Activated T-helper 1 cell treated with Interleukin-2 at 50 U/mL for 16 hours (primary cell): ENCODE data around the gene AP1M2.
"Not testable (repeated sequence)": the region's sequence is repeated elsewhere in the genome, so short reads cannot be mapped to it uniquely, and the experiment has no call there.

Source experiments
- DNase-seq: peaks from one replicate; pipeline ENCODE4 v3.0.0-alpha.2; 2020; ENCODE audit warnings: low read depth

AP1M2 gene

GRCh38 chr19:10538204-10538983 is 48.7 kb downstream of the AP1M2 start:
- no peak for DNase-seq

DNA sequence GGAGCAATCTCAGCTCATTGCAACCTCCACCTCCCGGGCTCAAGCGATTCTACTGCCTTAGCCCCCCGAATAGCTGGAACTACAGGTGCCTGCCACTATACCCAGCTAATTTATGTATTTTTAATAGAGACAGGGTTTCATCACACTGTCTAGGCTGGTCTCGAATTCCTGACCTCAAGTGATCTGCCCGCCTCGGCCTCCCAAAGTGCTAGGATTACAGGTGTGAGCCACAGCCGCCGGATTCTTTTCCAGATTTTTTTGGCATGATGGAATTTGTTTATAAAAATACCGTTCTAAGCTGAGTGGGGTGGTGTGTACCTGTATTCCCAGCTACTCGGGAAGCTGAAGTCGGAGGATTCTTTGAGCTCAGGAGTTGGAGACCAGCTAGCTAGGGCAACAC is 49.4 kb downstream of the AP1M2 start:
- DNase-seq: no peak

- DNase-seq: no peak
Measured at GRCh38 chr19:10535613-10536012, 51.5 kb downstream of the AP1M2 start.

DNA sequence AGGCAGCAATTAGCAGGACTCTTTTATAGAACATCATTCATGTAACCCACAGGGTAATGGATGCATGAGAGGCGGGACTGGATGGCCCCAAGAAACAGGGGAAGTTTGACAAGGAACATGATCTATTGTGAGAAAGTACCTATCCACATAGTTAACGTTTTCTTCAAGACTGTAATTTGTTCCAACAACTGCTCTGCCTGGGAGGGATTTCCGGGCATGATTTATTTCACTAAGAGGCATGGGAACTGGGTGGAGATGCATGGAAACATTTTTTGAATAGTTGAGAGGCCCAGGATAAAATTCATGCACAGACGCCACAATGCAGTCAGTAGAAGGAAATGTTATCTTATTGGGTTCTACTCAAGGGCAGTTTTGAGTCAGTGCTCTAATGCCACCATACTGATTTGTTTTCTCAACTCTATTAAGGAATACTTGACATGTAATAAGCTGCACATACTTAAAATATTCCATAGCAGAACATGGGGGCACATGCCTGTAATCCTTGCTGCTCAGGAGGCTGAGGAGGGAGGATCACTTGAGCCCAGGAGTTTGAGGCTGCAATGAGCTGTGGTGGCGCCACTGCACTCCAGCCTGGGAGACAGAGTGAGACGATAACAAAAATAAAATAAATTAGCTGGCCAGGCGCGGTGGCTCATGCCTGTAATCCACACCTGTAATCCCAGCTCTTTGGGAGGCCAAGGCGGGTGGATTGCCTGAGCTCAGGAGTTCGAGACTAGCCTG is 53.3 kb downstream of the AP1M2 start:
- DNase-seq: no peak

- DNase-seq: no peak
Measured at GRCh38 chr19:10532457-10532856, 54.7 kb downstream of the AP1M2 start.

- DNase-seq: not testable (repeated sequence)
Measured at GRCh38 chr19:10526887-10527286, 60.2 kb downstream of the AP1M2 start.

GRCh38 chr19:10525636-10526035 is 61.5 kb downstream of the AP1M2 start:
- no peak for DNase-seq

- DNase-seq: no peak
Measured at GRCh38 chr19:10523135-10523636, 63.9 kb downstream of the AP1M2 start.
